DND-41 (cell line): Measurements from ENCODE around the gene LAMB4.

Experiments
- EZH2 ChIP-seq: IDR thresholded peaks from 3 replicates; pipeline ENCODE4 v1.6.1; 2012; ENCODE audit warnings: borderline replicate concordance, low read depth, mild to moderate bottlenecking, moderate library complexity, low read length, inconsistent platforms; ENCODE audit not compliant: severe bottlenecking
- TF ChIP-seq, protein P1 (sequence below): IDR thresholded peaks from 2 replicates; pipeline ENCODE4 v1.5.1; 2012; ENCODE audit warnings: borderline replicate concordance, low read length, moderate library complexity, mild to moderate bottlenecking; ENCODE audit not compliant: poor library complexity, severe bottlenecking; ENCODE audit errors: extremely low read depth

DNA sequence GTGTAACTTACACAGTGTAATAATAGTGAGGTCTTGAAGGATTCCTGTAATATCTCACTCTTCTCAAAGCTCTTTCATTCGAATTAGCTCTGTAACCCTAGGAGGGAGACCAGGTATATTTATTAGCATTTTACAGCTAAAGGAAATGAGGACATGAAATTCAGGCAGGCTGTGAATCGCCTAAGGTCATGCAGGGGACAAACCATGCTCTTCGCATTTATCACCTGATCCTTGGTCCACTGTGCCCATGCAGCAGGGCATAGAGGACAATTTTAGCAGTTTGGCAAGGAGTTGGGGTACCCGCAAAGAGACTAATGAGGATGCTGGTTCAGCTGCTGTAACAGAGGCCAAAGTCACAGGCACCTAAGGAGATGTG, 112.4 kb downstream of the LAMB4 start:
- TF ChIP-seq, protein P1, sequence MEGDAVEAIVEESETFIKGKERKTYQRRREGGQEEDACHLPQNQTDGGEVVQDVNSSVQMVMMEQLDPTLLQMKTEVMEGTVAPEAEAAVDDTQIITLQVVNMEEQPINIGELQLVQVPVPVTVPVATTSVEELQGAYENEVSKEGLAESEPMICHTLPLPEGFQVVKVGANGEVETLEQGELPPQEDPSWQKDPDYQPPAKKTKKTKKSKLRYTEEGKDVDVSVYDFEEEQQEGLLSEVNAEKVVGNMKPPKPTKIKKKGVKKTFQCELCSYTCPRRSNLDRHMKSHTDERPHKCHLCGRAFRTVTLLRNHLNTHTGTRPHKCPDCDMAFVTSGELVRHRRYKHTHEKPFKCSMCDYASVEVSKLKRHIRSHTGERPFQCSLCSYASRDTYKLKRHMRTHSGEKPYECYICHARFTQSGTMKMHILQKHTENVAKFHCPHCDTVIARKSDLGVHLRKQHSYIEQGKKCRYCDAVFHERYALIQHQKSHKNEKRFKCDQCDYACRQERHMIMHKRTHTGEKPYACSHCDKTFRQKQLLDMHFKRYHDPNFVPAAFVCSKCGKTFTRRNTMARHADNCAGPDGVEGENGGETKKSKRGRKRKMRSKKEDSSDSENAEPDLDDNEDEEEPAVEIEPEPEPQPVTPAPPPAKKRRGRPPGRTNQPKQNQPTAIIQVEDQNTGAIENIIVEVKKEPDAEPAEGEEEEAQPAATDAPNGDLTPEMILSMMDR: no peak
- no peak for TF ChIP-seq EZH2
